K562 (cell line): ENCODE results near the gene PGPEP1. TPM values are rescaled to one million over a fixed set of nuclear protein-coding genes. Genes with fewer than 3 reads are reported as not detected.

Source experiments
- ARID1B ChIP-seq: fragments of 450-650 bp; IDR thresholded peaks from 2 replicates; pipeline ENCODE4 v1.6.1; 2016; ENCODE audit warnings: antibody characterized with exemption, mild to moderate bottlenecking, inconsistent platforms
- CBX5 ChIP-seq: IDR thresholded peaks from 2 replicates; pipeline ENCODE4 v1.6.1; 2014; ENCODE audit warnings: low read depth, borderline replicate concordance
- DPF2 ChIP-seq: fragments of 450-650 bp; IDR thresholded peaks from 2 replicates; pipeline ENCODE4 v1.6.1; 2016
- EWSR1 ChIP-seq: fragments of 450-650 bp; IDR thresholded peaks from 2 replicates; pipeline ENCODE4 v1.6.1; 2018; ENCODE audit warnings: borderline replicate concordance, mild to moderate bottlenecking, low read depth, moderate library complexity; ENCODE audit not compliant: partially characterized antibody
- HDAC2 ChIP-seq: fragments of 450-650 bp; IDR thresholded peaks from 2 replicates; pipeline ENCODE4 v1.6.1; 2016; ENCODE audit warnings: mild to moderate bottlenecking
- IRF9 ChIP-seq: fragments of 450-650 bp; IDR thresholded peaks from 2 replicates; pipeline ENCODE4 v1.6.1; 2016; ENCODE audit warnings: missing biosample characterization, missing genetic modification characterization
- KDM4B ChIP-seq, 2 experiments: fragments of 450-650 bp in 1 of 2; sonication (generic) in 1 of 2; IDR thresholded peaks; 2 replicates each; pipeline ENCODE4 v1.6.1; 2016 to 2017; ENCODE audit warnings: borderline replicate concordance in 2 of 2, antibody characterized with exemption in 1 of 2, low read depth in 1 of 2, mild to moderate bottlenecking in 1 of 2
- MECOM ChIP-seq: fragments of 250-450 bp; sonication (Bioruptor Pico); IDR thresholded peaks from 2 replicates; pipeline ENCODE4 v1.8.0; 2022; ENCODE audit warnings: inconsistent platforms
- MTF1 ChIP-seq: fragments of 250-450 bp; sonication (Bioruptor Pico); IDR thresholded peaks from 2 replicates; pipeline ENCODE4 v1.9.0; 2021; ENCODE audit warnings: moderate library complexity, mild to moderate bottlenecking, inconsistent platforms, borderline replicate concordance
- NEUROD1 ChIP-seq: fragments of 150-350 bp; IDR thresholded peaks from 2 replicates; pipeline ENCODE4 v1.6.1; 2014; ENCODE audit warnings: borderline replicate concordance, low read length, low read depth; ENCODE audit not compliant: partially characterized antibody
- POLR2H ChIP-seq: IDR thresholded peaks from 2 replicates; pipeline ENCODE4 v1.6.1; 2016; ENCODE audit warnings: missing genetic modification characterization, low read depth, mild to moderate bottlenecking, control low read depth, missing compliant biosample characterization, moderate library complexity
- REST ChIP-seq, 2 experiments: fragments of 450-650 bp; formaldehyde crosslinking in 1 of 2; IDR thresholded peaks; 2 replicates each; pipeline versions ENCODE4 v1.4.0 to v1.6.1; 2014 to 2020; ENCODE audit warnings: mild to moderate bottlenecking in 2 of 2, borderline replicate concordance in 1 of 2, low read depth in 1 of 2
- RFX5 ChIP-seq: IDR thresholded peaks from 2 replicates; pipeline ENCODE4 v1.6.1; 2011; ENCODE audit warnings: low read depth, mild to moderate bottlenecking, improper control_type of control experiment, low read length
- RNF219 ChIP-seq: fragments of 250-450 bp; sonication (Bioruptor Pico); IDR thresholded peaks from 2 replicates; pipeline ENCODE4 v1.5.0; 2022; ENCODE audit warnings: mild to moderate bottlenecking
- SMC3 ChIP-seq: conservative IDR thresholded peaks from 2 replicates; pipeline ENCODE4 v1.6.1; 2011; ENCODE audit warnings: low read depth, low read length, improper control_type of control experiment; ENCODE audit not compliant: insufficient read depth
- TBL1XR1 ChIP-seq, 2 experiments: IDR thresholded peaks; 2 replicates each; pipeline ENCODE4 v1.6.1; 2012; ENCODE audit warnings: improper control_type of control experiment in 2 of 2, low read length in 2 of 2, mild to moderate bottlenecking in 1 of 2
- polyA plus RNA-seq, 8 experiments: library from polyadenylated mRNA; depleted of rRNA in 4 of 8; stranded (reverse) in 5 of 8; unstranded in 3 of 8; fragments of >200 nt; fragmentation: Nextera tagmentation in 2 of 8; fragmentation: Illumina TruSeq in 1 of 8; extraction: Ambion mirVana in 2 of 8; extraction: Trizol in 1 of 8; gene quantifications; 2 replicates each; pipeline versions ENCODE4 v1.2.1 to v1.2.3, GENCODE V29; 2011 to 2014; ENCODE audit warnings: inconsistent platforms in 1 of 8, missing spikeins in 1 of 8
- total RNA-seq, 7 experiments: library from RNA; depleted of rRNA in 6 of 7; stranded (reverse); fragments of >200 nt in 6 of 7; fragmentation: Illumina TruSeq in 2 of 7; extraction: Trizol in 2 of 7; gene quantifications; 2 replicates each; pipeline versions ENCODE4 v1.2.1 to v1.2.3, GENCODE V29; 2011 to 2021; ENCODE audit warnings: low replicate concordance in 1 of 7

Gene PGPEP1
- total and polyA plus RNA-seq, 9 of the 15 experiments (the other 6 are each of a cell fraction or from before 2014, with no cell fraction given), result 10.0 to 69.6 (median 33.5) TPM

- TF ChIP-seq REST (IDR thresholded peaks at IDR 0.05; ENCODE audit: borderline replicate concordance) (peak; percentile 94), REST (CRISPR knock-in tag; IDR thresholded peaks at IDR 0.05; ENCODE audit: low read depth) (peak; percentile 51; the same call in 1 of the 2 replicates), NEUROD1 (peak; percentile 80), HDAC2 (peak; percentile 89), RFX5 (no peak), MTF1 (peak; percentile 23; the same call in 1 of the 2 replicates), SMC3 (0 out of 2 replicates have a peak, but pooled peaks have one; percentile 8), CBX5 (no peak), EWSR1 (no peak), TBL1XR1 (IDR thresholded peaks at IDR 0.05; ENCODE audit: low read length in 2 of 2) (peak; percentile 53 to 82; a peak in 3 of 4 replicates), RNF219 (CRISPR knock-in tag) (no peak), IRF9 (tag) (no peak), DPF2 (peak; percentile 99), MECOM (CRISPR knock-in tag) (peak; percentile 85), KDM4B (IDR thresholded peaks at IDR 0.05; ENCODE audit: borderline replicate concordance in 2 of 2, low read depth in 1 of 2) (peak in 1 of 2 experiments; percentile 90; a peak in 1 of 4 replicates), POLR2H (tag) (peak; percentile 78), ARID1B (peak; percentile 98)
Measured at GRCh38 chr19:18373892-18374629, 33.7 kb downstream of the PGPEP1 start (continued).
